Measurements from ENCODE around the gene CDH13.

DNA sequence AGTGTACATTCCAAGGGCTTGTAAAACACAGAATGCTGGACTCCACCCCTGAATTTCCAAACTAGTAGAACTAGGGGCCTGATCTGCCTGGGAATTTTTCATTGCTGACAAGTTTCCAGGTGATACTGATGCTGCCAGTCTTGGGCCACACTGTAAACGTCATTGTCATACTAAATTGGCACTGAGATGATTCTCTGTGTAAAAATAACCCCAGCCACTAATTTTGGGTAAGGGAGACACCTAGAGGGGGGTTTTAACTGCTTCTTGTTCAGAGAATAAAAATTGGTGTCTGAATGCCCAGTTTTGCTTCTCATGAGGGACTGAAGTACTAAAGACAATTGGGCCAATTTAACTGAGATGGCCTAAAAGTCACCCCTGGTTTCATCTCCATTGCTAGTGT, 5.0 kb upstream of the CDH13 start:
- no peak for TF ChIP-seq GATA2 (IDR thresholded peaks at IDR 0.05; ENCODE audit: low read depth, low read length)
- TF ChIP-seq GATA3 (IDR thresholded peaks at IDR 0.05; ENCODE audit: low read depth, low read length): no peak

All from SH-SY5Y (cell line).